Fibroblast of skin of left biceps (primary cell): Measurements from ENCODE around the gene IFNGR2.
"Not testable (repeated sequence)": the region's sequence is repeated elsewhere in the genome, so short reads cannot be mapped to it uniquely, and the experiment has no call there.

Experiments
- DNase-seq, 2 experiments: peaks; one replicate each; pipeline ENCODE4 v3.0.0-alpha.2; 2013; ENCODE audit warnings: low read depth in 2 of 2

The IFNGR2 gene

DNA sequence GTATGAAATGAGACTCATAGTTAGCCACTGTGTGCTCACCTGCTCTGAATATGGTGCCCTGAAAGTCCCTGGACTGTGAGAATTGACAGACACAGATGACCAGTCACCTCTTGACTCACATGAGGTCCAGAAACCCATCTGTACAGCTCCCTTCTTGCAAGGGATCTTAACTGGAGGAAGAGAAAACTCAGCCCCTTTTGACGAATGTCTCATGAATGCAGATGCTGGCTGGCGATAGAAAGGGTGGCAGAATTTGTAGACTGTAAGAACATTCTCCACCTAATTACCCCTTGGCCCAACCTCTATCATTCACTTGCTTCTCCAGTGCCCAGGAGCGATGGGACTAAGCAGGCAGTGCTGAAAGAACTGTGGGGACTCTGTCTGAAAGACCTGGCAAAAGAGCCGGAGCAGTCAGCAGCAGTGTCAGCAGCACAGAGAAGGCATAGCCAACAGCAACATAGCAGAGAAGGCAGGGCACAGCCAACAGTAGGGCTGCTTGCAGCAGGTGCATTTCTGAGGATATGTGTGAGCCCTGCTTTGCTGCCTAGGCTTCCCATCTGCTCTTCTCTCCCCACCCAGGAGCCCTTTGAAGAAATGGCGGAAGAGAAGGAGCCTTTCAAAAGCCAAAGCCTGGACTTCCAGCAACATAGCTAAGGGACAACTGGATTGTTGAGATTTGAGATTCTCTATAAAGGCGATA, 25.8 kb upstream of the IFNGR2 start:
- DNase-seq, result no peak

DNA sequence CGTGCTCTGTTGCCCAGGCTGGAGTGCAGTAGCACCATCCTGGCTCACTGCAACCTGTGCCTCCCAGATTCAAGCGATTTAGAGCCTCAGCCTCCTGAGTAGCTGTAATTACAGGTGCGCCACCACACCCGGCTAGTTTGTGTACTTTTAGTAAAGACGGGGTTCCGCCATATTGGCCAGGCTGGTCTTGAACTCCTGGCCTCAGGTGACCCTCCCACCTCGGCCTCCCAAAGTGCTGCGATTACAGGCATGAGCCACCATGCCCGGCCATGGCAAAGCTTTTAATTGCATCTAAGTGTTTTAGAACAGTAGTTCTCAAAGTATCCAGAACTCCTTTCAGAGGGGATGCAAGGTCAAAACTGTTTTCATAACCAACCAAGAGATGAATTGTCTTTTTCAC, 25.1 kb upstream of the IFNGR2 start:
- DNase-seq, result no peak

DNA sequence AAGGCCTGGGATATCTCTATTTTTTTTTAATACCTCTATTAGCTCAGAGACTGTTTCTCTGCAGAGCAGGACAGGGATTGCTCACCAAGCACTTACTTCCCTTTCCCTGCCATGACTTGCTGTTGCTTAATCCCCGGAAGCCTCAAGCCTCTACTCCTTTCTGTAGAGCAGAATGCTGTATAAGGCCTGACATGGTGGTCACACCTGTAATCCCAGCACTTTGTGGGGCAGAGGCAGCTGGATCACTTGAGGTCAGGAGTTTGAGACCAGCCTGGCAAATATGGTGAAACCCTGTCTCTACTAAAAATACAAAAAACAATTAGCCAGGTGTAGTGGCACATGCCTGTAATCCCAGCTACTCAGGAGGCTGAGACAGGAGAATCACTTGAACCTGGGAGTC, 23.3 kb upstream of the IFNGR2 start:
- not testable (repeated sequence) for DNase-seq

DNA sequence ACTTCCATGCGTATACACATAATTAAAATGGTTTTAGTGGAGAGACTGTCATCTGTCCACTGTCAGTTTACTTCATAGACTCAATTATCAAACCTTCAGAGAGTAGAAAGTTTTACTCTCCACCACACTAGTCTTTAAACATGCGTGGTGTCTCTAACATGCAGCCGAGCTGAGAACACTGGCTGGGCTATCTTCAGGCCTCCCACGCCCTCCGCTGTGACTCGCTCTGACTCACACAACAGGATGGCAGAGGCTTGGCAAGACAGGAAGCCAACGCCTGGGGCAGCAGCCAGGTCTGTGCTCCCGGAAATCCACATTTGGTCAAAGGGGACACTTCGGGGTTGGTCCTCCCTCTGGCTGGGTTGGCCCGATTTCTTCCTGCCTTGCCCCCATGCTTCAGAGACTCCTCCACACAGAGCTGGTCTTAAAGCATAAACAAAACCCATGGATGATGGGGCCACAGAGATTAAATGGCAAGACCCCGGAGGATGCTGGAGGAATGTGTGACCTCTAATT, 22.7 kb upstream of the IFNGR2 start:
- DNase-seq, result peak; percentile 58 to 59

DNA sequence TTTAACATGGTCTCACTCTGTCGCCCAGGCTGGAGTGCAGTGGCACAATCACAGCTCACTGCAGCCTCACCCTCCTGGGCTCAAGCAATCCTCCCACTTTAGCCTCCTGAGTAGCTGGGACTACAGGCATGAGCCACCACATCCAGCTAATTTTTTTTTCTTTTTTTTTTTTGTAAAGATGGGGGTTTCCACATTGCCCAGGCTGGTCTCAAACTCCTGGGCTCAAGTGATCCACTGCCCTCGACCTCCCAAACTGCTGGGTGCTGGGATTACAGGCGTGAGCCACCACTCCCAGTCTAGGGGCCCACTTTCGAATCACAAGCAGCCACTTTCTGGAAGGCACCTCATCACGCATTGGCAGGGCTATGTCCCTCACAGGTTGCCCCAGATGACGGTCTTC, 21.8 kb upstream of the IFNGR2 start:
- DNase-seq, result not testable (repeated sequence)

DNA sequence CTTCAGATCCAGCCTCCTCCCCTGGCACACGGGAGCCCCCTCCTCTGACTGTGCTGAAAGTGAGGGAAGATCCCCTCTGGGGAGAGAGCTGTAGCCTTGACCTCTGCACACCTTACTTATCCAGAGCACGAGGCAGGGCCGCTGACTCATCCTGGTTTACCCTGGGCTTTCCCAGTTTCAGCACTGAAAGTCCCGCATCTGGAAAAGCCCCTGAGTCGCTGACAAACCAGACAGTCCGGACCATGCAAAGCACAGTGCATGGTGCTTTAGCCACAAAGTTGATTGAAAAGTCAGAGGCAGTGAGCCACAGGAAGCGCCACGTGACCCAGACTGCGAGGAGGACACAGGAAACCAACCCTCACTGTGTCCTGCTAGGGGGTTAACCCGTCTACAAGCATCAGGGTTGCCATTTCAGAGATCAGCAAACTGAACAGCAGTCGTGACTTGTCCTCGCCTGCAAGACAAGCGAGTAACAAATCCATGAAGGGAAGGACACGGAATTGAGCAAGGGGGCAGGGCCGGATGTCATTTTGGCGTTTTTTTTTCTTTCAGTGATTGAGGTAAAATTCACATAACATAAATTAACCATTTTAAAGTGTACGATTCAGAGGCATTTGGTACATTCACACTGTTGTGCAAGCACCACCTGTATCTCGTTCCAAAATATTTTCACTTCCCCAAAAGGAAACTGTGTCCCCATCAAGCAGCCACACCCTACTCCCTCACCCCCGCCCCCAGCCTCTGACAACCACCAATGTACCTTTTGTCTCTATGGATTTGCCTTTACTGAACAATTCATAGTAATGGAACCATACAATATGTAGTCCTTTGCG, 19.9 kb upstream of the IFNGR2 start:
- no peak for DNase-seq

DNA sequence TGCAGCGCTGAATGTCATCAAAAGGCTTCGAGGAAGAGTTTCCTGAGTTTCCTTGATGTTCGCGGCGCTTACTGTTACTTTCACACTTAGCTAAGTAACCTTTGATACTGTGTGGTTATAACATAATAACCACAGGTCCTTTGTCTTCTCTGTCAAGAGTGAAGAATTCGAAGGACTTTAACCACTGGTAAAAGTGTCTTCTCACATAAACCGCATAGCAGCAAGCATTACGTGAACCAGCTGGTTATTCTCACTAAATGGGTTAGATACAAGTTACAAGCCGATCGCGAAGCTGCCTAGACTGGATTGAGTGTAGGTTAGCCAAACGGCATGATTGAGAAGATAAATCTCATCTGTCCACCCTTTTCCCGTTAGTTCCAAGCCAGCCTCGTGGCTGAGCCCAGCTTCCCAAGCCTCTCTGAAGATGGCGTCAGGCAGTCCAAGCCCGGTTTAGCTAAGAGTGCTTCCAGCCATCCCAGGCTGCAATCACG, 18.3 kb upstream of the IFNGR2 start:
- DNase-seq, result no peak

DNA sequence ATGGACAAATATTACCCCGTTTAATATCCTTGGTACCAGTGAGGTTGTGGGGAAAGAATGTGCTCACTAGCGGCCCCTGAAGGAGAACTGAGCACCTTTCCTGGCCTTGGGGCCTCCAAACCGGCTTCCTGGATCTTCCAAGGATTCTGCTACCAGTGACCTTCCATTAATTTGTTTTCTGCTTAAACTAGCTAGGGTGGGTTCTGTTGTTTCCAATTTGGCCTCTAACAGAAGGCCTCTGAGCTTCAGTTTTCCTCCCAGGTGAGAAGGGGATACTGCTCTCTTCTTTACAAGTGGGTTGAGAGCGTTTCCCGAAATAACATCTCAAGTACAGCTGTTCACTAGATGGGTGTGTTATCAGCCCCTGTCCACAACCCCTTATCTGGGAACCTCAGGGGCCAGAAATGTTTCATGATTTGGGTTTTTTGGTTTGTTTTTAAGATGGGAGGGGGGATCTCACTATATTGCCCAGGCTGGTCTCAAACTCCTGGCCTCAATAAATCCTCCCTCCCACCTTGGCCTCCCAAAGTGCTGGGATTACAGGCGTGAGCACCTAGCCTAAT, 16.9 kb upstream of the IFNGR2 start:
- no peak for DNase-seq

DNA sequence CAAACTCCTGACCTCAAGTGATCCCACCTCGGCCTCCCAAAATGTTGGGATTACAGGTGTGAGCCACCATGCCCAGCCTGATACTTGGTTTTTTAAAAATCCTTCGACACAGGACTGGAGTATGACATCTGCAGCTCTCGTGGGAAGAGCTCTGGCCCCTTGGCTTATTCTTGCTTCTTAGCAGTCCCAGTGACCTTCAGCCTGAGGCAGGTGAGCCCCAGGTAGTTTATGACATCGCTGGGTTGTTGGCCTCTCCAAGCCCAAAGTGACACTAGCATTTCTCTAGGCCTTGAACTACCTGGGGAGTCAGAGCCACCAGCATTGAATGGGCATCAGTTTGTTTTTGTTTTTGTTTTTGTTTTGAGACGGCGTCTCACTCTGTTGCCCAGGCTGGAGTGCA, 15.9 kb upstream of the IFNGR2 start:
- no peak for DNase-seq

DNA sequence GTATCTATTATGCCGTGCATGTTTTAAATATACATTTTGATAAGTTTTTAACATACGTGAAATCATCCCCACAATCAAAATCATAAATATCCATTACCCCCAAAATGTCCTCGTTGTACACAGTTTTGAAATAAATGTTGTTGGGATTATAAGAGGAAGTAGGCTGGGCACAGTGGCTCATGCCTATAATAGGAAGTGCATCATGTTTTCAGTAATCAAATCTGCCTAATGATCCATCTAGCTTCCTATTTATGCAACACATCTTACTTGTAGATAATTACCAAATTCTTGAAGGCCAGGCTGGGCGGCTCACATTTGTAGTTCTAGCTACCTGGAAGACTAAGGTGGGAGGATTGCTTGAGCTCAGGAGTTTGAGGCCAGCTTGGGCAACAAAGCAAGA, 15.0 kb upstream of the IFNGR2 start:
- DNase-seq, result no peak

DNA sequence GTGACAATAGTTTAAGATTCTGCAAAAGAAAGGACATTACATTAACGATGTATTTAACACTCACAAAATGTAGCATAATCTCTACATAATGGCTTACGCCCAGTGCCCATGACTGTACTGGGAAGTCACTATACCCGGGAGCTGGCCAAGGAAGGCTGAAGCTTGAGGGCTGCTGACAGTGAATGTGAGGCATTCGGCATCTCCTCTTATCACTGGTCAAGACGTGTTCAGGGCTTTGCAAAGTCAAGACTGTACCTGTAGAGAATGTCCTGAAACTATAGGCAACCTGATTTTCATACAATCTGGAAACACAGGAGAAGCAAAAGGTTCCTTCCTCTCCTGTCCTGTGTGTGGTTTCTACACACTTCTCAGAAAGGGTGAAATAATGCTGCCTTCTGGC, 12.7 kb upstream of the IFNGR2 start:
- DNase-seq, result no peak

DNA sequence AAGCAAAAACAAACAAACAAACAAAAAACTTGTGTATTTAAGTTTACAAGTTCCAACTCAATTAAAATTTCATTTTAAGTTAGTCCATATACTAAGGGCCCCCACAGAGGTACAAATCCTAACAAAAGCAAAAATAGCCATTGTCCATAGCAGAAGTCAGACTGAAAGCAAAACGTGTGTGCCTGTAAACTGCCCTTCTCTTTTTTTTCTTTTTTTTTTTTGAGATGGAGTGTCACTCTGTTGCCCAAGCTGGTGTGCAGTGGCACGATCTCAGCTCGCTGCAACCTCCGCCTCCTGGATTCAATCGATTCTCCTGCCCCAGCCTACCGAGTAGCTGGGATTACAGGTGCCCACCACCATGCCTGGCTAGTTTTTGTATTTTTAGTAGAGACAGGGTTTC, 11.6 kb upstream of the IFNGR2 start:
- DNase-seq, result no peak

DNA sequence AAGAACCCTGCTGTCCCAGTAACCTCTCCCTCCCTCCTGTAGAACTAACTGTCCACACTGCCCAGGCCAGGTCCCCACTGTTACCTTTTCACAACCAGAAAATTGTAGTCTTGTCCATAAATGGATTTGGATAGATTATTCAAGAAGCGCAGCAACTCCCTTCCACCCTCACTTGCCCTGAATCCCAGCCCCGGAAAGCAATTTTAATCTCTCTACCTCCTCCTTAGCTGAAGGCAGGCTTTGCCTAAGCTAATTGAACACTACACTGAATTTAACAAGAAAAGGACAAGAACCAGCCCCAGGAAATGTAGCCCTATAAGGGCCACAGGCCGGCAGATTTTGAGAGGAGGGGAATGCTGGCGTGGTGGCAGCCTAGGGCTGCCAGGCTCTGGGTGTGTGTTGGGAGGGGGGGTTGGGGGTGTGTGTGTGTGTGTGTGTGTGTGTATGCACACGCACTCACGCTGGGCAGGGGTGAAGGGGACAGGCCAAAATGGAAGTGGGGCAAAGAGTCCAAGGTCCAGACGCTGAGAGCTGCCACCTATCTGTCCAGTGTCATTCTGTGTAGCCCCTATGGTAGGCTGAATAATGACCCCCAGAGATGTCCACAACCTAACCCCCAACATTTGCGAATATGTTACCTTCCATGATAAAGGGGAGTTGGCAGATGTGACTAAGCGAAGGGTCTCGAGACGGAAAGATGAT, 10.8 kb upstream of the IFNGR2 start:
- no peak for DNase-seq

DNA sequence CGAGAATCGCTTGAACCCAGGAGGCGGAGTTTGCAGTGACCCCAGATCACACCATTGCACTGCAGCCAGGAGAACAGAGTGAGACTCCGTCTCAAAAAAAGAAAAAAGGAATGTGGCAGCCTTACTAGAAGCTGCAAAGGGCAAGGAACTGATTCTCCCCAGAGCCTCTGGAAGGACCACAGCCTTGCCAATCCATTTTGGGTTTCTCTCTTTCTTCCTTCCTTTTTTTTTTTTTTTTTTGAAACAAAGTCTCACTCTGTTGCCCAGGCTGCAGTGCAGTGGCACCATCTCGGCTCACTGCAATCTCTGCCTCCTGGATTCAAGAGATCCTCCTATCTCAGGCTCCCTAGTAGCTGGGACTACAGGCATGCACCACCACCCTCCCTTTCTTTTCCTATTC, 9.9 kb upstream of the IFNGR2 start:
- DNase-seq, result no peak

DNA sequence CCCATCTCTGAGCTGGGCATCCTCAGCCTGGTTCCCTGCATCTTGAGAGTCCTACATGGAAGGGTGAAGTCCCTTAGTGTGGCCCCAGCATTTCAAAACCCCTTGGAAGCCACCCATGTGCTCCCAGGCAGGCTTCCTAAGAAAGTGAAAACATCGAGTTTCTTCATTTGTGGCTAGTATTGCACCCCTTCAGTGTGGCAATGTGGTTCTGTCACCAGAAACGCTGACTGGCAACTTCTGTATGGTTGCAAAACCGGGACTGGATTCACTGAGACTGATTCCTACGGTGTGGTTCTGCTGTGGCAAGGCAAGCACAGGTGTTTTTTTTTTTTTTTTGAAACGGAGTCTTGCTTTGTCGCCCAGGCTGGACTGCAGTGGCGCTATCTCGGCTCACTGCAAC, 9.0 kb upstream of the IFNGR2 start:
- no peak for DNase-seq

DNA sequence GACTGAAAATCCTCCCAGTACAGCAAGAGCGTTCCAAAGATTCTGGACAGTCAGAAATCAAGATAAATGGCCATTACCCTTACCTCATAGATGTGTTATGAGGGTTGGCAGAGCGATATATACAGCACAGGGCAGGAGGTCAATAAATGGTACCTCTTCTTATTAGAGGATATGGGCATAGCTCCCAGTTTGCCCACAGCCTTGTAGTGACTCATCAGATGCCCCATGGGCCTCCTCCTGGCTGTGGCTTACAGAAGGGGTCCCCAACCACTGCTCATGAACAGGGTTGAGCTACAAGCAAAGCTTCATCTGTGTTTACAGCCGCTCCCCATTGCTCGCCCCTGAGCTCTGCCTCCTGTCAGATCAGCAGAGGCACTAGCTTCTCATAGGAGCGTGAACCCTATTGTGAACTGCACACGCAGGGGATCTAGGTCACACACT, 7.3 kb upstream of the IFNGR2 start:
- no peak for DNase-seq

DNA sequence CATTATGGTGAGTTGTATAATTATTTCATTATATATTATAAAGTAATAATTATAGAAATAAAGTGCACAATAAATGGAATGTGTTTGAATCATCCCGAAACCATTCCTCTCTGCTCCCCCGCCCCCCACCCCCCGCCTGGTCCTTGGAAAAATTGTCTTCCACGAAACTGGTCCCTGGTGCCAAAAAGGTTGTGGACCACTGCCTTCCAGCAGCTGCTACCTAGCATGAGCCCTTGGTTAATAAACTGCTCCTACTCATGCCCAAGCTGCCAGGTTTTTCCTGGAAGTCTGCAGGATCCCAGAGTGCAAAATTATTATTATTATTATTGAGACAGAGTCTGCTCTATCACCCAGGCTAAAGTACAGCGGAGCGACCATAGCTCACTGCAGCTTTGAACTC, 6.8 kb upstream of the IFNGR2 start:
- DNase-seq, result no peak

DNA sequence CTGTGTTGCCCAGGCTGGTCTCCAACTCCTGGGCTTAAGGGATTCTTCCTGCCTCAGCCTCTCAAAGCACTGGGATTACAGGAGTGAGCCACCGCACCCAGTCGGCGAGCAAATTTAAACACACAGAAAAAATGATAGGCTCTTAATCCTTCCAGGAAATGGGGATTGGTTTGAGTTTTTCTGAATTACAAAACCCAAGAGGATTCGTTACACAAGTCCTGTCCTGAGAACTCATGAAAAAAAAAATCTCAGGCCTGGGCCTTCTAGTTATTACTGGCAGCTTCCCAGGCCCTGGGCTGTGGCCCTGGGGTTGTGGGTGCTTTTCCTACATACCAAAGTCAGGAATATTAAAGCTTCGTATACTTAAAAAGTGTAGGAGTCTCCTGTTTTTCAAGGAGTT, 6.3 kb upstream of the IFNGR2 start:
- DNase-seq, result peak in 1 of 2 experiments; percentile 42

DNA sequence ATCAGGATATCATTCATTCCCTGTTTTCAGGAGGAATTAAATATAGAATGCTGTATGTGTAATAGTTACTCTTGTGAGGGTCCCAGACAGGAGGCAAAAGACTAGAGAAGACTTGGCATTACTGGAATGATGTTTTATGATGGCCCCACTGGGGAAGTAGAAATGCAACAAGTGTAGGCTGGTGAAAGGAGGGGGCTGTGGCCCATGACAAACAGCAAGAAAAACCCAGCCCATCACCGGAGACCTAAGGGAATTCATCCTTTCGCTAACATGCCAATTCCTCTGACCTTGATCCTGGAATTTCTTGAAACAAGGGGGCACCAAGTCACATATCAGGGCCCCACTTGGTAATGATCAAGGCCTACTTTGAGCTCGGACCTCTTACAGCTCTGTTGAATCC, 5.5 kb upstream of the IFNGR2 start:
- no peak for DNase-seq

DNA sequence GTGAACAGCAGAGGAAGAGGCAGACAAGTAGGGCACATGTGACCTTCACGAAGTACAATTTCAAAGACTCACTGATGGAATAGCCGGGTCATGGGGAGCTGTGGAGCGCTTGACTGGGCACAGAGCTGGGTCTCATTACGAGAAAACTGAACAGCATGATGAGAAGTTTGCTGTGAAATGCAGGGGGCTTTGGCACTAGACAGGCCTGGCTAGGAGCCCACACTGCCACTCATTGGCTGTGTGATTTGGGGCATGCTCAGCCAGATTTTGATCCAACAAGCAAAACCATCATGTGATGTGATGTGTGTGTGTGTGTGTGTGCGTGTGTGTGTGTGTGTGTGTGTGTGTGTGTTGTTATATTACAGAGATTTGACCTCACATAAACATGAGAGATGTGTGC, 4.9 kb upstream of the IFNGR2 start:
- DNase-seq, result no peak

DNA sequence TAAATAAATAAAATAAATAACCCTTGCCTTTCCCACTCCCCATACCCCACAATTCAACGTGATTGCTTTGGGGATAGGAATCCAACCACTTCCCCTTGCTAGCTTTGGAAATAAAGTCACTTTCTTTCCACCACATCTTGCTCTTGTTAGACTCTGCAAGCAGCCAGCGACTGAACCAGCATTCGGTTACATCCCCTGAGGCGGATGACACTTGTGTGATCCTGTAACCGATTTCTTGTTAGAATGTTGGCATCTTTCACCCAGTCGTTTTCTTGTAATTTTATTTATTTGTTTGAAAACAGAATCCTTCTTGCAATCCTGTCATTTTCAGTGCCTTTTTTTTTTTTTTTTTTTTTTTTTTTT, 1.6 kb upstream of the IFNGR2 start:
- DNase-seq, result no peak
